PC-3 (cell line): Measurements from ENCODE around the gene CRYGN. TPM values are rescaled to one million over a fixed set of nuclear protein-coding genes. Genes with fewer than 3 reads are reported as not detected.

Experiments used
- ATAC-seq: fragments of 200-7000 bp; cut with Tn5 transposase; 2 replicates; pipeline ENCODE4 v1.9.1; 2020; ENCODE audit warnings: mild to moderate bottlenecking, moderate library complexity
- BruUV-seq: library from RNA; stranded (reverse); fragments of 400-500 nt; replicated peaks from 2 replicates; lab custom pipeline; 2021; lab: Mats Ljungman, UMichigan
- CTCF ChIA-PET: fragments of 300-600 bp; sonication (Branson Sonifier 250); formaldehyde crosslinking; loops from one replicate; lab custom pipeline; 2022; ENCODE audit warnings: antibody characterized with exemption; lab: Charles Lee
- POLR2A ChIA-PET: fragments of 300-600 bp; sonication (Branson Sonifier 250); formaldehyde crosslinking; loops from one replicate; lab custom pipeline; 2022; ENCODE audit warnings: antibody characterized with exemption; ENCODE audit not compliant: unreplicated experiment; lab: Charles Lee
- DNase-seq: peaks from one replicate; pipeline ENCODE4 v3.0.0-alpha.2; 2015
- H2AFZ ChIP-seq: fragments of 300-600 bp; sonication (generic); 2 replicates; pipeline ENCODE4 v1.6.0; 2016; ENCODE audit warnings: antibody characterized with exemption, low read length
- H3F3A ChIP-seq: fragments of 300-600 bp; sonication (generic); one replicate; pipeline ENCODE4 v1.6.0; 2017; ENCODE audit warnings: antibody characterized with exemption, low read length, control low read depth, mild to moderate bottlenecking; ENCODE audit not compliant: unreplicated experiment
- H3K27ac ChIP-seq: fragments of 300-600 bp; sonication (generic); 2 replicates; pipeline ENCODE4 v1.5.1; 2016; ENCODE audit warnings: mild to moderate bottlenecking, low read length
- H3K27me3 ChIP-seq: fragments of 300-600 bp; sonication (generic); 2 replicates; pipeline ENCODE4 v1.6.1; 2016; ENCODE audit warnings: low read length, mixed read lengths
- H3K36me3 ChIP-seq: fragments of 300-600 bp; sonication (generic); 2 replicates; pipeline ENCODE4 v1.6.1; 2016; ENCODE audit warnings: low read depth, mixed run types, low read length, mixed read lengths
- H3K4me1 ChIP-seq: fragments of 300-600 bp; sonication (generic); 2 replicates; pipeline ENCODE4 v1.5.1; 2016; ENCODE audit warnings: low read length; ENCODE audit not compliant: insufficient read depth
- H3K4me2 ChIP-seq: fragments of 300-600 bp; sonication (generic); 2 replicates; pipeline ENCODE4 v1.6.0; 2016; ENCODE audit warnings: low read length
- H3K4me3 ChIP-seq: fragments of 300-600 bp; sonication (generic); 2 replicates; pipeline ENCODE4 v1.5.1; 2016; ENCODE audit warnings: mild to moderate bottlenecking, low read length, mixed read lengths
- H3K79me2 ChIP-seq: fragments of 300-600 bp; sonication (generic); 2 replicates; pipeline ENCODE4 v1.6.1; 2017; ENCODE audit warnings: low read length, mixed read lengths
- H3K9ac ChIP-seq: fragments of 300-600 bp; sonication (generic); 2 replicates; pipeline ENCODE4 v1.6.0; 2016; ENCODE audit warnings: mild to moderate bottlenecking, low read length
- H3K9me2 ChIP-seq: fragments of 300-600 bp; sonication (generic); replicated peaks from 2 replicates; pipeline ENCODE4 v1.6.1; 2016; ENCODE audit warnings: mixed run types, low read length, mixed read lengths
- H3K9me3 ChIP-seq: fragments of 300-600 bp; sonication (generic); 2 replicates; pipeline ENCODE4 v1.6.1; 2016; ENCODE audit warnings: low read length, mixed read lengths
- H4K20me1 ChIP-seq: fragments of 300-600 bp; sonication (generic); 2 replicates; pipeline ENCODE4 v1.6.1; 2016; ENCODE audit warnings: low read length, mixed read lengths
- CTCF ChIP-seq: fragments of 300-600 bp; sonication (generic); conservative IDR thresholded peaks from 2 replicates; pipeline ENCODE4 v1.5.1; 2017; ENCODE audit warnings: antibody characterized with exemption, low read depth, mild to moderate bottlenecking, low read length
- EZH2 ChIP-seq: fragments of 300-600 bp; sonication (generic); IDR thresholded peaks from one replicate; pipeline ENCODE4 v1.6.1; 2017; ENCODE audit warnings: antibody characterized with exemption, mild to moderate bottlenecking, low read length; ENCODE audit not compliant: unreplicated experiment
- EZH2phosphoT487 ChIP-seq: fragments of 300-600 bp; sonication (generic); IDR thresholded peaks from 2 replicates; pipeline ENCODE4 v1.6.1; 2018; ENCODE audit warnings: mild to moderate bottlenecking, antibody characterized with exemption, low read length, borderline replicate concordance
- intact Hi-C: fragments of 100-400 bp; cut with micrococcal nuclease; formaldehyde crosslinking; loops from 2 replicates; pipeline ENCODE4 v1.9.0; 2023
- total RNA-seq: library from RNA; depleted of rRNA; stranded (reverse); fragments of >200 nt; gene quantifications from 2 replicates; pipeline ENCODE4 v1.2.3, GENCODE V29; 2014

Gene CRYGN
- total RNA-seq, 1 experiment from 2014 or later: 0.11 TPM

GRCh38 chr7:151449990-151450389 lies 10.0 kb upstream of the CRYGN start:
- H3K36me3 ChIP-seq: no peaks in the 10 kb centered on the region
- no peaks in the 10 kb centered on the region for H3F3A ChIP-seq
- intact Hi-C loops: no loop called here
- no peak for DNase-seq
- H3K4me2 ChIP-seq: no peak overlapping the region
- H3K9ac ChIP-seq: no peak overlapping the region
- H3K79me2 ChIP-seq: no peaks in the 10 kb centered on the region
- H3K4me3 ChIP-seq: no peak overlapping the region
- no peak overlapping the region for H2AFZ ChIP-seq
- H3K27me3 ChIP-seq: no peaks in the 10 kb centered on the region
- POLR2A ChIA-PET: interaction anchor here (0.7 kb wide), 1 partner anchor 9 kb away, joined by 3 read pairs; no protein-coding TSS in a partner anchor
- TF ChIP-seq EZH2phosphoT487 (no peak), CTCF (no peak), EZH2 (no peak)
- H3K27ac ChIP-seq: no peak overlapping the region
- CTCF ChIA-PET: no interaction called here
- no peaks in the 10 kb centered on the region for H3K9me2 ChIP-seq
- ATAC-seq: no peak
- no peaks in the 10 kb centered on the region for H3K9me3 ChIP-seq
- H3K4me1 ChIP-seq: no peaks in the 10 kb centered on the region
- no peaks in the 10 kb centered on the region for H4K20me1 ChIP-seq
- no TSS peak for BruUV-seq

GRCh38 chr7:151448261-151449252 lies 8.6 kb upstream of the CRYGN start:
- TF ChIP-seq EZH2phosphoT487: no peak
- TF ChIP-seq CTCF: peak; percentile 75
- Histone ChIP-seq H4K20me1 (no peaks in the 10 kb centered on the region), H3K4me2 (peak overlapping the region; percentile 83), H3K9me2 (no peaks in the 10 kb centered on the region), H2AFZ (peak overlapping the region; percentile 88), H3K4me1 (no peaks in the 10 kb centered on the region), H3K27ac (no peak overlapping the region), H3K4me3 (peak overlapping the region; percentile 65), H3K27me3 (no peaks in the 10 kb centered on the region), H3K9me3 (no peaks in the 10 kb centered on the region), H3K79me2 (no peaks in the 10 kb centered on the region), H3K36me3 (no peaks in the 10 kb centered on the region), H3F3A (no peaks in the 10 kb centered on the region), H3K9ac (peak overlapping the region; percentile 51)
- BruUV-seq: no TSS peak
- ChIA-PET POLR2A (interaction anchor here (0.6 kb wide), 1 partner anchor 138 kb away, joined by 4 read pairs; no protein-coding TSS in a partner anchor), CTCF (interaction anchor here (0.6 to 1.4 kb wide), 3 partner anchors 15 to 83 kb away, joined by 3 to 4 read pairs (median 3); no protein-coding TSS in a partner anchor)
- intact Hi-C loops: loop anchor here (1.0 kb wide), 3 partner anchors 80 to 138 kb away; no protein-coding TSS in a partner anchor
- DNase-seq: peak; percentile 66
- peak; percentile 88 for ATAC-seq
